IMR-90 (cell line): ENCODE measurements around the gene COL23A1. TPM values are rescaled to one million over a fixed set of nuclear protein-coding genes. Genes with fewer than 3 reads are reported as not detected.

Experiments
- ATAC-seq: fragments of 200-7000 bp; cut with Tn5 transposase; 2 replicates; pipeline ENCODE4 v1.9.1; 2020; ENCODE audit warnings: low read depth, mild to moderate bottlenecking, moderate library complexity
- BruUV-seq: library from RNA; stranded (reverse); fragments of 400-500 nt; replicated peaks from 2 replicates; lab custom pipeline; 2021; lab: Mats Ljungman, UMichigan
- CTCF ChIA-PET: fragments of 300-600 bp; formaldehyde crosslinking; extraction: SDS; loops from one replicate; lab custom pipeline; 2021; ENCODE audit warnings: antibody characterized with exemption; lab: Yijun Ruan, JAX
- POLR2A ChIA-PET: fragments of 300-600 bp; sonication (Branson Sonifier 250); formaldehyde crosslinking; loops from one replicate; lab custom pipeline; 2022; ENCODE audit warnings: antibody characterized with exemption; ENCODE audit not compliant: unreplicated experiment; lab: Charles Lee
- DNase-seq: peaks from one replicate; pipeline ENCODE4 v3.0.0; 2013
- H2AFZ ChIP-seq: replicated peaks from 2 replicates; pipeline ENCODE3; 2013; ENCODE audit warnings: low read length, mild to moderate bottlenecking; ENCODE audit not compliant: poor library complexity
- H2AK5ac ChIP-seq: 2 replicates; pipeline ENCODE4 v1.6.1; 2013; ENCODE audit warnings: low read depth, low read length, inconsistent platforms
- H2AK9ac ChIP-seq: replicated peaks from 2 replicates; pipeline ENCODE3; 2013; ENCODE audit warnings: mild to moderate bottlenecking, low read depth, low read length, moderate library complexity; ENCODE audit not compliant: poor library complexity
- H2BK120ac ChIP-seq: 2 replicates; pipeline ENCODE4 v1.6.1; 2013; ENCODE audit warnings: low read depth, low read length, inconsistent platforms
- H2BK15ac ChIP-seq: 3 replicates; pipeline ENCODE4 v1.6.1; 2013; ENCODE audit warnings: low read depth, low read length, inconsistent platforms
- H2BK20ac ChIP-seq: 2 replicates; pipeline ENCODE4 v1.6.1; 2013; ENCODE audit warnings: low read depth, mild to moderate bottlenecking, inconsistent platforms, low read length, moderate library complexity
- H2BK5ac ChIP-seq: 2 replicates; pipeline ENCODE4 v1.6.1; 2013; ENCODE audit warnings: mild to moderate bottlenecking, low read depth, low read length, inconsistent platforms; ENCODE audit not compliant: poor library complexity, severe bottlenecking
- H3K14ac ChIP-seq: replicated peaks from 2 replicates; pipeline ENCODE4 v1.6.1; 2013; ENCODE audit warnings: low read depth, low read length, inconsistent platforms
- H3K18ac ChIP-seq: 2 replicates; pipeline ENCODE4 v1.6.1; 2013; ENCODE audit warnings: low read depth, low read length, control low read depth
- H3K23ac ChIP-seq: 2 replicates; pipeline ENCODE4 v1.6.1; 2013; ENCODE audit warnings: low read depth, low read length, inconsistent platforms
- H3K27ac ChIP-seq: 2 replicates; pipeline ENCODE4 v1.5.1; 2013; ENCODE audit warnings: mild to moderate bottlenecking, control low read depth, low read length; ENCODE audit not compliant: insufficient read depth
- H3K27me3 ChIP-seq: 2 replicates; pipeline ENCODE4 v1.6.1; 2013; ENCODE audit warnings: low read length; ENCODE audit not compliant: control insufficient read depth, insufficient read depth
- H3K36me3 ChIP-seq: 2 replicates; pipeline ENCODE4 v1.6.1; 2013; ENCODE audit warnings: low read length, mixed read lengths; ENCODE audit not compliant: control insufficient read depth, insufficient read depth
- H3K4ac ChIP-seq: 2 replicates; pipeline ENCODE4 v1.6.1; 2013; ENCODE audit warnings: low read depth, low read length, inconsistent platforms
- H3K4me1 ChIP-seq: 2 replicates; pipeline ENCODE4 v1.6.1; 2013; ENCODE audit warnings: low read length, mixed read lengths; ENCODE audit not compliant: control insufficient read depth, insufficient read depth
- H3K4me2 ChIP-seq: 2 replicates; pipeline ENCODE4 v1.6.1; 2013; ENCODE audit warnings: low read depth, mild to moderate bottlenecking, control low read depth, low read length, moderate library complexity
- H3K4me3 ChIP-seq: 2 replicates; pipeline ENCODE4 v1.5.1; 2013; ENCODE audit warnings: low read depth, mild to moderate bottlenecking, control low read depth, low read length, moderate library complexity; ENCODE audit not compliant: insufficient read depth
- H3K56ac ChIP-seq: 2 replicates; pipeline ENCODE4 v1.6.1; 2013; ENCODE audit warnings: low read length, inconsistent platforms; ENCODE audit not compliant: insufficient read depth; ENCODE audit errors: extremely low read depth
- H3K79me1 ChIP-seq, 2 experiments: 2 replicates each; pipeline ENCODE4 v1.6.1; 2013; ENCODE audit warnings: low read length in 2 of 2, inconsistent platforms in 1 of 2, low read depth in 1 of 2
- H3K9ac ChIP-seq: 2 replicates; pipeline ENCODE4 v1.6.1; 2013; ENCODE audit warnings: low read depth, low read length, control low read depth
- H3K9me1 ChIP-seq: 2 replicates; pipeline ENCODE4 v1.6.1; 2013; ENCODE audit warnings: low read length, inconsistent platforms; ENCODE audit not compliant: insufficient read depth
- H3K9me3 ChIP-seq: 2 replicates; pipeline ENCODE4 v1.6.1; 2013; ENCODE audit warnings: low read length; ENCODE audit not compliant: control insufficient read depth, insufficient read depth
- H4K20me1 ChIP-seq: 2 replicates; pipeline ENCODE4 v1.6.1; 2013; ENCODE audit warnings: low read length, inconsistent platforms; ENCODE audit not compliant: insufficient read depth
- H4K5ac ChIP-seq: 2 replicates; pipeline ENCODE4 v1.6.1; 2013; ENCODE audit warnings: mild to moderate bottlenecking, low read depth, low read length, control low read depth
- H4K8ac ChIP-seq, 2 experiments: 2 replicates each; pipeline ENCODE4 v1.6.1; 2013; ENCODE audit warnings: low read depth in 2 of 2, low read length in 2 of 2, control low read depth in 1 of 2, inconsistent platforms in 1 of 2
- H4K91ac ChIP-seq: 2 replicates; pipeline ENCODE4 v1.6.1; 2013; ENCODE audit warnings: low read depth, low read length, inconsistent platforms; ENCODE audit not compliant: insufficient read depth
- FOS ChIP-seq: fragments of 150-350 bp; IDR thresholded peaks from 2 replicates; pipeline ENCODE4 v1.6.1; 2016; ENCODE audit warnings: low read depth, low read length
- MAZ ChIP-seq: IDR thresholded peaks from 2 replicates; pipeline ENCODE4 v1.6.1; 2012; ENCODE audit warnings: low read depth, mild to moderate bottlenecking, low read length, improper control_type of control experiment, moderate library complexity, borderline replicate concordance
- MXI1 ChIP-seq: IDR thresholded peaks from 2 replicates; pipeline ENCODE4 v1.6.1; 2012; ENCODE audit warnings: low read depth, mild to moderate bottlenecking, low read length, moderate library complexity, borderline replicate concordance
- RCOR1 ChIP-seq: IDR thresholded peaks from 2 replicates; pipeline ENCODE4 v1.6.1; 2012; ENCODE audit warnings: mild to moderate bottlenecking, low read length, improper control_type of control experiment; ENCODE audit not compliant: insufficient replicate concordance
- WGBS, 2 experiments: methylation state at CpG; one replicate each; pipeline versions ENCODE4 v1.1.5 to v1.1.7; 2013; ENCODE audit warnings: missing lambda C conversion rate in 2 of 2; ENCODE audit not compliant: insufficient read length in 1 of 2; ENCODE audit errors: extremely low coverage in 2 of 2; 5-methylcytosine and 5-hydroxymethylcytosine counted together
- dilution Hi-C: fragments of 300-500 bp; cut with HindIII; formaldehyde crosslinking; loops from one replicate; pipeline ENCODE4 v1.14.3; 2018; ENCODE audit warnings: low sequenced_read_pairs; ENCODE audit not compliant: unreplicated experiment
- in situ Hi-C: fragments of 300-500 bp; cut with MboI; formaldehyde crosslinking; loops from 3 replicates; pipeline ENCODE4 v1.14.3; 2019; ENCODE audit warnings: low sequenced_read_pairs, inconsistent platforms, mixed read lengths
- intact Hi-C: fragments of 100-400 bp; cut with micrococcal nuclease; formaldehyde crosslinking; loops from 2 replicates; pipeline ENCODE4 v1.10.0; 2022
- polyA plus RNA-seq, 3 experiments: library from polyadenylated mRNA; depleted of rRNA; stranded (reverse); fragments of >200 nt; gene quantifications; 2 replicates each; pipeline ENCODE4 v1.2.3, GENCODE V29; 2012; ENCODE audit warnings: low replicate concordance in 1 of 3
- total RNA-seq: library from RNA; depleted of rRNA; stranded (reverse); fragments of >200 nt; gene quantifications from 2 replicates; pipeline ENCODE4 v1.2.3, GENCODE V29; 2012

Gene COL23A1
- total and polyA plus RNA-seq, 2 of the 4 experiments (the other 2 are of a cell fraction), result not detected

- peaks cover 23% of the 10 kb centered on the region; the same call in 1 of the 2 replicates for H3K27me3 ChIP-seq
- no peak overlapping the region for H3K4ac ChIP-seq
- TF ChIP-seq MXI1 (no peak), FOS (no peak), RCOR1 (no peak), MAZ (no peak)
- no peak overlapping the region for H3K23ac ChIP-seq
- no peaks in the 10 kb centered on the region for H3K36me3 ChIP-seq
- H4K91ac ChIP-seq, result no peak overlapping the region
- DNase-seq (no peak), ATAC-seq (no peak)
- no peak overlapping the region for H2AFZ ChIP-seq
- no peak overlapping the region for H3K56ac ChIP-seq
- no peaks in the 10 kb centered on the region for H3K4me1 ChIP-seq
- no peak overlapping the region for H4K5ac ChIP-seq
- CTCF ChIA-PET, result no interaction called here
- in situ Hi-C loops (no loop called here), intact Hi-C loops (no loop called here), dilution Hi-C loops (no loop called here)
- no TSS peak for BruUV-seq
- no peak overlapping the region for H2AK9ac ChIP-seq
- no peak overlapping the region for H4K8ac ChIP-seq
- H3K9me1 ChIP-seq, result no peaks in the 10 kb centered on the region
- no peak overlapping the region for H3K18ac ChIP-seq
- WGBS, 2 experiments, result no CpG with 5 or more reads among the region's 7 CpGs
- no peak overlapping the region for H2BK5ac ChIP-seq
- H2BK15ac ChIP-seq, result no peak overlapping the region
- POLR2A ChIA-PET, result no interaction called here
- H4K20me1 ChIP-seq, result no peaks in the 10 kb centered on the region
- H3K4me2 ChIP-seq, result no peak overlapping the region
- peaks cover 5% of the 10 kb centered on the region; the same call in 1 of the 2 replicates for H3K9me3 ChIP-seq
- H3K9ac ChIP-seq, result no peak overlapping the region
- no peak overlapping the region for H2BK20ac ChIP-seq
- H2AK5ac ChIP-seq, result no peak overlapping the region
- no peak overlapping the region for H3K14ac ChIP-seq
- H2BK120ac ChIP-seq, result no peak overlapping the region
- H3K27ac ChIP-seq, result no peak overlapping the region
- H3K79me1 ChIP-seq, result no peaks in the 10 kb centered on the region
- no peak overlapping the region for H3K4me3 ChIP-seq
Observed at GRCh38 chr5:178194026-178194425, 396.2 kb downstream of the COL23A1 start.
